Thoracic aorta (tissue), 2 donors: ENCODE measurements around the gene CRYBA4. TPM values are rescaled to one million over a fixed set of nuclear protein-coding genes. Genes with fewer than 3 reads are reported as not detected.

Source experiments
- ATAC-seq: fragments of 150-250 bp; one replicate; pipeline ENCODE4 v1.8.0; 2017; ENCODE audit warnings: low read depth; ENCODE audit not compliant: insufficient number of reproducible peaks, low FRiP score
- DNase-seq: peaks from one replicate; pipeline ENCODE4 v3.0.0-alpha.2; 2020; ENCODE audit warnings: low spot score
- H3K27ac ChIP-seq, 2 donors: fragments of 200-600 bp; sonication (generic); 1 replicate in 1 of 2; 2 replicates in 1 of 2; pipeline ENCODE4 v1.5.1; 2016; ENCODE audit warnings: mild to moderate bottlenecking in 2 of 2, moderate library complexity in 2 of 2
- H3K27me3 ChIP-seq: fragments of 200-600 bp; sonication (generic); replicated peaks from 2 replicates; pipeline ENCODE4 v1.6.0; 2016; ENCODE audit warnings: mild to moderate bottlenecking; ENCODE audit not compliant: insufficient read depth
- H3K36me3 ChIP-seq: fragments of 200-600 bp; sonication (generic); one replicate; pipeline ENCODE4 v1.5.1; 2016
- H3K4me1 ChIP-seq, 2 donors: fragments of 200-600 bp; sonication (generic); 1 replicate in 1 of 2; 2 replicates in 1 of 2; pipeline versions ENCODE4 v1.5.1 to v1.6.0; 2016; ENCODE audit warnings: low read depth in 2 of 2, mild to moderate bottlenecking in 1 of 2; ENCODE audit not compliant: control insufficient read depth in 1 of 2
- H3K4me3 ChIP-seq: fragments of 200-600 bp; sonication (generic); 2 replicates; pipeline ENCODE4 v1.5.1; 2016; ENCODE audit warnings: mild to moderate bottlenecking
- H3K9me3 ChIP-seq: fragments of 200-600 bp; sonication (generic); 2 replicates; pipeline ENCODE4 v1.5.1; 2016
- total RNA-seq, 2 donors: library from RNA; depleted of rRNA; stranded (reverse); fragments of >200 nt; gene quantifications; one replicate each; pipeline versions ENCODE4 v1.1.0 to v1.2.3, GENCODE V29; 2016
- TF ChIP-seq, protein P1 (sequence below): fragments of 200-600 bp; sonication (generic); IDR thresholded peaks from one replicate; pipeline ENCODE4 v1.5.1; 2019; ENCODE audit warnings: antibody characterized with exemption

Gene CRYBA4
- total RNA-seq, 2 donors from 2014 or later, result not detected

DNA sequence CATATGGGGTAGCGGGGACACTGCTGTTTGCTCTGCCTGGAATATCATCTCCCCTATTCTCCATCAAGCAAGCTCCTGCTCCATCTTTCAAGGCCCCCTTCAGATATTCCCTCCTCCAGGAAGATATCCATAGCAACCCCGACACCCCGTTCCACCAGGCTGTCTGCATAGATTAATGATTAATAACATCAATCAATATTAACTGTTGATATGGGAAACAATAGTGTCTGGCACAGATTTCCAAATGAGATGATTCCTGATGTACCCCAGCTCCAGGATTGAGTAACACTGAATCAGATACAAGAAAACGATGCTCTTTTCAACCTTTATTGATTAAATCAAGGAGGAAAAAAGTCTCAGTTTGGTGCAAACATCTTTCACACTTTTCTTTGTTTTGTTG is 24.3 kb upstream of the CRYBA4 start:
- Histone ChIP-seq H3K4me1 (no peaks in the 10 kb centered on the region), H3K27me3 (no peaks in the 10 kb centered on the region), H3K36me3 (no peaks in the 10 kb centered on the region), H3K9me3 (no peaks in the 10 kb centered on the region), H3K27ac (no peak overlapping the region), H3K4me3 (no peak overlapping the region)
- DNase-seq (no peak), ATAC-seq (no peak)
- TF ChIP-seq, protein P1, sequence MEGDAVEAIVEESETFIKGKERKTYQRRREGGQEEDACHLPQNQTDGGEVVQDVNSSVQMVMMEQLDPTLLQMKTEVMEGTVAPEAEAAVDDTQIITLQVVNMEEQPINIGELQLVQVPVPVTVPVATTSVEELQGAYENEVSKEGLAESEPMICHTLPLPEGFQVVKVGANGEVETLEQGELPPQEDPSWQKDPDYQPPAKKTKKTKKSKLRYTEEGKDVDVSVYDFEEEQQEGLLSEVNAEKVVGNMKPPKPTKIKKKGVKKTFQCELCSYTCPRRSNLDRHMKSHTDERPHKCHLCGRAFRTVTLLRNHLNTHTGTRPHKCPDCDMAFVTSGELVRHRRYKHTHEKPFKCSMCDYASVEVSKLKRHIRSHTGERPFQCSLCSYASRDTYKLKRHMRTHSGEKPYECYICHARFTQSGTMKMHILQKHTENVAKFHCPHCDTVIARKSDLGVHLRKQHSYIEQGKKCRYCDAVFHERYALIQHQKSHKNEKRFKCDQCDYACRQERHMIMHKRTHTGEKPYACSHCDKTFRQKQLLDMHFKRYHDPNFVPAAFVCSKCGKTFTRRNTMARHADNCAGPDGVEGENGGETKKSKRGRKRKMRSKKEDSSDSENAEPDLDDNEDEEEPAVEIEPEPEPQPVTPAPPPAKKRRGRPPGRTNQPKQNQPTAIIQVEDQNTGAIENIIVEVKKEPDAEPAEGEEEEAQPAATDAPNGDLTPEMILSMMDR, result no peak

DNA sequence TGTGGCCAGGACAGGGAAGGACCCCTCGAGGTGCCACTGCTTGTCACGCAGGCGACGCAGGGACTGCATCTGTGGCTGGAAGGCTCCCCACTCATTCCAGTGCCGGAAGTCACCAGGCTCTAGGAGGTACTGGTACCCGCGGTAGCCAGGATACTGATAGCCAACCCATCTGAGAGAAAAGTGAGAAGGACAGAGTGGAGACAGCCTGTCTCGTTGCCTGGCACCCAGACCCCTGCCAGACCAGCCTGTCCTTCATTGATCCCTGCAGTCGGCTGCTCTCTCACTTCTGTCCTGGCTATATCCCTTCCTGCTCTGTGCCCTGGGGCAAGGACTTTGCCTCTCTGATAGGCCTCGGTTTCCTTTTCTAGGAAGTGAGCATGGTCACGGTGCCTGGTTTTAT is 22.3 kb upstream of the CRYBA4 start:
- DNase-seq, result no peak
- Histone ChIP-seq H3K27me3 (no peaks in the 10 kb centered on the region), H3K36me3 (no peaks in the 10 kb centered on the region), H3K27ac (no peak overlapping the region), H3K4me1 (no peaks in the 10 kb centered on the region), H3K9me3 (no peaks in the 10 kb centered on the region), H3K4me3 (no peak overlapping the region)
- TF ChIP-seq, protein P1, result no peak
- ATAC-seq, result no peak

DNA sequence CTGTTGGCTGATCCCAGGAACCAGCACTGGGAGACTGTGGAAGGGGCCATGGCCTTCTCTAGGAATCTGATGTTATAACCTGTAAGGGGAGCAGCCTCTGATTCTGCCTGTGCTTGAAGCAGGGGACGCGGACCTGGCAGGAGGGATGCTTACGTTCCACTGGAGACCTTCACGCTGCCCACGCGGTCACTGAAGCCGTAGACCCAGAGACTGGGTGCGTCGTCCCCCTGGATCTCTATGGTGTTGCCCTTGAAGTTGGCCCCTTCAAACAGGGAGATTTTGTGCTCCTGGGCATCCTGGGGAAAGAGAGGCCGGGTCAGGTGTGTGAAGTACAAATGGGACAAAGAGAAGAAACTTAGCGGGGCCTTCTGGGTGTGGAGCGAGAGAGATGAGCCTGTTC is 20.0 kb upstream of the CRYBA4 start:
- H3K4me3 ChIP-seq, result no peak overlapping the region
- DNase-seq (no peak), ATAC-seq (no peak)
- TF ChIP-seq, protein P1, result no peak
- no peak overlapping the region for H3K27ac ChIP-seq
- H3K27me3 ChIP-seq, result no peaks in the 10 kb centered on the region
- H3K4me1 ChIP-seq, result no peaks in the 10 kb centered on the region
- no peaks in the 10 kb centered on the region for H3K9me3 ChIP-seq
- no peaks in the 10 kb centered on the region for H3K36me3 ChIP-seq

DNA sequence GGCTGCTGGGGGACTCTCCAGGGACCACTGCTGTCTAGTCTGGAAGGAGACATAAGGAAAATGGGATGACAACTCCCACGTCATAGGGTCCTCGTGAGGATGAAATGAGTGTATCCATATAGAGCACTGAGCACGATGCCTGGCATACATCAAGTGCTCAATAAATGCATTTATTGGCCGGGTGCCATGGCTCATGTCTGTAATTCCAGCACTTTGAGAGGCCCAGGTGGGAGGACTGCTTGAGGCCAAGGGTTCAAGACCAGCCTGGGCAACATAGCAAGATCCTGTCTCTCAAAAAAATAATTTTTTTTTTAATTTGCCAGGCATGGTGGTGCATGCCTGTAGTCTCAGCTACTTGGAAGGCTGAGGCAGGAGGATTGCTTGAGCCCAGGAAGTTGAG is 19.6 kb upstream of the CRYBA4 start:
- no peaks in the 10 kb centered on the region for H3K4me1 ChIP-seq
- no peak overlapping the region for H3K27ac ChIP-seq
- H3K27me3 ChIP-seq, result no peaks in the 10 kb centered on the region
- ATAC-seq (no peak), DNase-seq (no peak)
- TF ChIP-seq, protein P1, result no peak
- H3K36me3 ChIP-seq, result no peaks in the 10 kb centered on the region
- H3K9me3 ChIP-seq, result no peaks in the 10 kb centered on the region
- no peak overlapping the region for H3K4me3 ChIP-seq

DNA sequence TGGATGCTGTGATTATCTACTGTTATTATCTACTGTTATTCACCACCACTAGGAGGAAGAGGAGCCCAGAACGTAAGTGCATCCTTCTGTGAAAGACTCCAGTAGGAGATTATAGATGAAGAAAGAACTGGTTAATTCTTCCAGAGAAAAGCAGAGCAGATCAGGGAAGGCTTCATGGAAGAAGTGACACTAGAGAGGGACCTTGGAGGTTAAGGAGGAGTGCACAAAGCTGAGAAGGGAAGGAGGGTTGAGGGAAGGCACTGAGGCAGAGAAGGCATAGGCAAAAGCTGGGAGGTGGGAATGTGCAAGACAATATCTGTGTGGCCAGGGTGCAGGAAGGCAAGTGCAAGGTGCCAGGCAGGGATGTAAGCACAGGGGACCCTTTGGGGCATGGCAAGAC is 17.4 kb upstream of the CRYBA4 start:
- TF ChIP-seq, protein P1, result no peak
- H3K36me3 ChIP-seq, result no peaks in the 10 kb centered on the region
- no peaks in the 10 kb centered on the region for H3K9me3 ChIP-seq
- no peak for ATAC-seq
- H3K27ac ChIP-seq, result no peak overlapping the region
- no peaks in the 10 kb centered on the region for H3K4me1 ChIP-seq
- H3K4me3 ChIP-seq, result no peak overlapping the region
- no peak for DNase-seq
- H3K27me3 ChIP-seq, result no peaks in the 10 kb centered on the region
